ENCODE results near the gene SGCD.

The SGCD gene

DNA sequence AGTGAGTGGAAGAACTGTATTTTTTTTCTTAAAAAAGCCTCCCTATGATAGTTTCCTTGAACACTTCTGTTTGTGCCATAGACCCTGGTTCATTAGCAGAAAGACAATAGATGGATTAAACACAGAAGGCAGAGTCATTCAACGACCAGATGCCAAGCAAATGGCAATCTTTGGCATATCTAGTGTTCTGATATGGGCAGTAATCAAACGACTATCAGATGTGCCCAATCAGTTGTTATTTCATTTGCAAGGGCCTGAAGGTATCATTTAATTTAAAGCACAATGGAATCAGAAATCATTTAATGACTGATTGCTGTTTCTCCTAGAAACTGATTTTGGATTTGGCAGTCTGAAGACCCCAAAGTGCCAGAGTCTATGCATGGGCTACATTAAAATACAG lies 61.3 kb downstream of the SGCD start:
- TF ChIP-seq, protein P1, sequence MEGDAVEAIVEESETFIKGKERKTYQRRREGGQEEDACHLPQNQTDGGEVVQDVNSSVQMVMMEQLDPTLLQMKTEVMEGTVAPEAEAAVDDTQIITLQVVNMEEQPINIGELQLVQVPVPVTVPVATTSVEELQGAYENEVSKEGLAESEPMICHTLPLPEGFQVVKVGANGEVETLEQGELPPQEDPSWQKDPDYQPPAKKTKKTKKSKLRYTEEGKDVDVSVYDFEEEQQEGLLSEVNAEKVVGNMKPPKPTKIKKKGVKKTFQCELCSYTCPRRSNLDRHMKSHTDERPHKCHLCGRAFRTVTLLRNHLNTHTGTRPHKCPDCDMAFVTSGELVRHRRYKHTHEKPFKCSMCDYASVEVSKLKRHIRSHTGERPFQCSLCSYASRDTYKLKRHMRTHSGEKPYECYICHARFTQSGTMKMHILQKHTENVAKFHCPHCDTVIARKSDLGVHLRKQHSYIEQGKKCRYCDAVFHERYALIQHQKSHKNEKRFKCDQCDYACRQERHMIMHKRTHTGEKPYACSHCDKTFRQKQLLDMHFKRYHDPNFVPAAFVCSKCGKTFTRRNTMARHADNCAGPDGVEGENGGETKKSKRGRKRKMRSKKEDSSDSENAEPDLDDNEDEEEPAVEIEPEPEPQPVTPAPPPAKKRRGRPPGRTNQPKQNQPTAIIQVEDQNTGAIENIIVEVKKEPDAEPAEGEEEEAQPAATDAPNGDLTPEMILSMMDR (conservative IDR thresholded peaks at IDR 0.05): no peak
- H3K27ac ChIP-seq: no peak overlapping the region

DNA sequence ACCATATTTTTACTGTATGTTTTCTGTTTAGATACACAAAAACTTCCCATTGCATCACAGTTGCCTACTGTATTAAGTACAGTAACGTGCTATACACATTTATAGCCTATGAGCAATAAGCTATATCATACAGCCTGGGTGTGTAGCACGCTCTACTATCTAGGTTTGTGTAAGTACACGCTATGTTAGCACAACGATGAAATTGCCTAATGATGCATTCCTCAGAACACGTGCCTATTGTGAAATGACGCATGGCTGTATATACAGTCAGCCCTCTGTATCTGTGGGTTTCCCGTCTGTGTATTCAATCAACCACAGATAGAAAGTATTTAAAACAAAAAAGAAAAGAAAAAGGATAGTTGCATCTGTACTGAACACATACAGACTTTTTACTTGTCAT lies 64.2 kb downstream of the SGCD start:
- H3K27ac ChIP-seq: no peak overlapping the region
- TF ChIP-seq, protein P1 (conservative IDR thresholded peaks at IDR 0.05): no peak

DNA sequence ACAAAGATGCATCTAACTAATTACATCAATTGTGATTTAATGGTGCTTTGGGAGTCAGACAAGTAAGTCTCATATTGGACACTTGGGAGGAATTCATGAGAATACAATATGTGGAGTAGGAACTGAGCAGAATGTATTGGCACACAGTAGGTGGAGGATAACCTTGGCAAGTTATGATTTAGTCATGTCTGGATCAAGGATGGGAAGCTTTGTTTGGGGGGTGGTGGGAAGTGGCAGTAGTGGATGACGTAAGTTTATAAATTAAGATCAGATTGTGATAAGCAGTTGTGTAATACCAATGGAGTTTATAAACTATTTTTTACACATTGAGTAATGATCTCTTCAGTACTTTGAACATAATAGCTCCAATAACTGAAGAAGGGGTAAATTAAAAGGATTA lies 67.0 kb downstream of the SGCD start:
- no peak overlapping the region for H3K27ac ChIP-seq
- TF ChIP-seq, protein P1 (conservative IDR thresholded peaks at IDR 0.05): no peak

DNA sequence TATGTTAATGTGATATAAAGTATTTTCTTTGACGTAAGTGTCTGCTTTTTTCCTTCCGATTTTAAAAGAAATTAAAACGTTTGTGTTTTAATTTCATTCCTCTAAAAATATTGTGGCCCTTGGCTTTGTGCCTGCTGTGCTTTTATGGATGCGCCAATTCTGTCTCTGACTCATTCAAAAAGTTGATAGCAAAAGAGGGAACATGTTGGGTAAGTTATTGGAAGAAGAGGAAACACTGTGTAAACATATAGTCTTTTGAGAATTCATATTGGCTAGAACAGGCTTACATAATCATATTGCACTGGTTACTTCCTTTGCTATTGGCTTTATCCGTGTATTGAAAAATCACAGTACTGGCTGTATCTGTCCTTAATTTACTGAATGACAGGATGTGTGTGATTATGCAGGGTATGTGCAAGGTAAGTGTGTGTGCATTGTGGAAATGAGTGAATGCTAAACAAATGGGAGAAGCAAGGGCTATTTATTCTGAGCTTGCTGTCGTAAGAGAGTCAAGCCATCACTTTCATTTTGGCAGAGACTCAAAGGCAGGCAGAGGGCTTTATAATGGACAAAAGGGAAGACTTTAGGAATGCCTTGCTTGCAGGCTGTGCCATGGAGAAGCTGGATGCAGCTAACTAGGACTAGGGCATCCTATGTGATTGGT lies 67.8 kb downstream of the SGCD start:
- TF ChIP-seq, protein P1 (conservative IDR thresholded peaks at IDR 0.05): no peak
- no peak overlapping the region for H3K27ac ChIP-seq

GRCh38 chr5:156395306-156395675 lies 68.3 kb downstream of the SGCD start:
- TF ChIP-seq, protein P1 (conservative IDR thresholded peaks at IDR 0.05): no peak
- no peak overlapping the region for H3K27ac ChIP-seq

DNA sequence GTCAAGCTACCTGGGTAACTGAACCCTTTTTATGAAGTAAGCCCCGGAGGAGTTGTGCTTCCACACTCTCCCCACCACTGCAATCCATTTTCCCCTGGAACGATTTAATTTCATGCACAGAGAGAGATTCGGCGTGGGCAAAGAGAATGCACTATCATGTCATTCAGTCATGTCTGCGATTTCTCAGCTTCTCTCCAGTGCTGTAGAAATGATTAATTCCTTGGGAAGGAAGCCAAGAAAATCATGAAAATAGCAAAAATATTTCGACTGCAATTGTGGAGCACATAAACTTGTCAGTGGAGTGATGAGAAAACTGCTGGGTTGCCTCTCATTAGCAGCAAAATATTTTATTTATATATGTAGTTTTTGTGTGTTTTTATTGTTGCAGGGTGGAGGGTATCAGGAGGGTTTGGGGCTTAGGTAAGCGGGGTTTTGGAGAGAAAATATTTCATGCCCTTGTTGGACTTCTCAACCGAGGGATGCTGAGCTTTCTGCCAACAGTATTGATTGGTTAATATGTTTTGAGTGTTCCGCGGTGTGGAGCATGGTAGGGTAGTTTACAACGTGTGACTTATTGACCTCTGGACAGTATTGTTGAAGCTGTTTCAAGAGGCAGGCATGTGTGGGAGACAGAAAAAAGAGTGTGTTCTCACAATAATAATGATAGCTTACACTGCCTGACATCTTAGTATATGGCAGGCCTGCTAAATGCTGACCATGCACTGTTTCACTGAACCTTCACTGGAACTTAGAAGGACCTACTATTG lies 69.3 kb downstream of the SGCD start:
- TF ChIP-seq, protein P1 (conservative IDR thresholded peaks at IDR 0.05): no peak
- H3K27ac ChIP-seq: no peak overlapping the region

DNA sequence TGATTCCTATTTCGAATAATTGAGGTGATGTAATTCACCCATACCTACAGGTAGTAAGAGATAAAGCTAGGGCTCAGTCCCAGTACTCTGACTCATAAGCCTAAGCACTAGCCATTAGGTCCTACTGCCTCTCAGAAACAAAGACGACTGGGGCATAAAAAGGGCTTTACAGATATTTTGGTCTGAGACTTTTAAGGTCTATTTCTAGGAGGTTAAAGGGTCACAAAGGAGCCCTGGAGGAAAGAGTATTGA lies 69.8 kb downstream of the SGCD start:
- TF ChIP-seq, protein P1 (conservative IDR thresholded peaks at IDR 0.05): no peak
- no peak overlapping the region for H3K27ac ChIP-seq
